ENCODE data around the gene CA10.

CA10 gene

DNA sequence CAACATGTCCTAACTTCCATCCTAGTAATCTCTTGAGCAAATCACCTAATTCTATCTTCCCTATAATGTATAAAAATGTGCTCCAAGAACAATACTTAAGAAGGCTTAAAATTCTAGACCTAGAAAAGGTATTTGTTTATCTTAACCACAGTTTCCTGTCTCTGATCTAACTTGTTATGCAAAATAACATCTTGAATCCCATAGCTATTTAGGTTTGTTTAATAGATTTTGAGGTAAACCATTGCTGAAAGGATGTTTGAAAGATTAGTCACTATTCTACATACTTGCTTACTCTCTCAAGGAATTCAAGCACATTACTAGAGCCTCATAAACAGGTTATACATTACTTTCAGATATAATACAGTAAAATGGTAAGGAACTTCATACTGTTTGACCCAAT is 13.0 kb downstream of the CA10 start:
- DNase-seq = no peak

DNA sequence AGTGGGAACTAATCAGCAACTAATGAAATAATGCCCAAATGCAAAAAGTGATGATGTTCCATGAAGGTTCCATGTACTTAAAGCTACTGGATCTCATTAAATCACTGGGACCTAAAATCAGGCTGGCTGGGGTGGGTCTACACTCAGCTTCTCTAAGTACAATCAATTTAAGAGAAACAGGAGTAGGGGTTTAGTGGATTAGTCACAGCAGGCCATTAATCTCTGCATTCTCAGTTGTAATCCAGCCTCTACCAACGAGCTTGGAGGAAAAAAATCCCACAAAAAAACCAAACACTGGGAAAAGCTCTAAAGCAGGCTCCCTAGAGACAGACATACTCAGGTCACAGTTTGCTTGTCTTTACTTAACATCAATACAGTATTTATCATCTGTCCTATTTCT is 15.0 kb downstream of the CA10 start:
- DNase-seq = peak; percentile 97

DNA sequence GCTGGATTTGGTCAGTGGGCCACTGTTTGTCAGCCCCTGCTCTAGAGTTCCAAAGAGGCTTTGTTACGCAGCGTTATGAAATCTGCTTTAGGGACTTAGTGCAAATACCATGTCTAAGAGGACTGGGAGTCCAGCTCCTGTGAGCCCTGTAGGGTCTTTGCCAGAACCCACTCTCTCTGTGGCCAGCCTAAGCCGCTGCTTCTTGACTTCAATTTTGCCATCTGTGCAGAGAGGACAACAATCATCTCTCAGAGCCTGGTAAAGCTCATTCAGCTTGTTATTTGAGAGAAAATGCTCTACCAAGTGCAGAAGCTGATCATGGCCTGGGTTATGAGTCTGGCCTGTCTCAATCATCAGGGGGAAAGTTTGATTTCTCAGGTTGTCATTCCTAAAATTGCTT is 17.9 kb downstream of the CA10 start:
- DNase-seq = no peak

GRCh38 chr17:52138752-52139151 is 19.8 kb downstream of the CA10 start:
- no peak for DNase-seq

GRCh38 chr17:52138350-52138749 is 20.2 kb downstream of the CA10 start:
- DNase-seq = no peak

DNA sequence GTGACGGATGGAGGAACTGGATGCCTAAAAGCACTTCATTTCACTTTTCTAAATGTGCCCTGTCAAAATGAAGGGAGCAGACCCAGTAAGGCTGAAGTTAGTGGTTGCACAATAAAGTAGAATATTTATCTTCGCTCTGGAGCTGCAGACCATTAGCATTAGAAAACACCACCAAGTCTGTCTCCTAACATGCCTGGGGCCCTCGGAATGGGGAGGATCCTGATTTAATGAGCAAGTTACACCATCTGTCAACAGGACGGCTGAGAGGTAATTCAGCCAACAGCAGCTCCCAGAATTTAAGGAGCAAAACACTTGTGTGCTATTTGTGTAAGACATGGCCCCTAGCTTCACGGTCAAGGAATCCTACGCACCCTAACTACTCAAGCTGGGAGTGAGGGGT is 22.3 kb downstream of the CA10 start:
- peak; percentile 75 for DNase-seq

GRCh38 chr17:52134641-52135040 is 23.9 kb downstream of the CA10 start:
- no peak for DNase-seq

DNA sequence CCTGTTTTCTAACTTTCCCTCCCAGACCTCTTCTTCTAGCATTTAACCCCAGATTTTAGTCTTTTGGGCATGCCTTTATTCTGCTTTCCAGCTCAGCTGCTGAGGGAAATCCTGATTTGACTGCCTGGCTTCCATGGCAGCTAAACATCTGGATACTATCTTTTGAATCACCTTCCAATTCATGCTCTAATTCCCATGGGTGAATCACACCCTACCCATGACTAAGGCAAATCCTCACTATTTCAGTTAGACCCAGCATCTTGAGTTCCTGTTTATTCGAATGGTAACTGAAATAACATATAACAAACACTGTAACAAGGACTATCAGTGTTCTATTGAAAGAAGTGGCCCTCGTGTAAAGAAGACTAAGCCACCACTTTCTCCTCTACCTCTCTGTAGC is 29.8 kb downstream of the CA10 start:
- DNase-seq = no peak

DNA sequence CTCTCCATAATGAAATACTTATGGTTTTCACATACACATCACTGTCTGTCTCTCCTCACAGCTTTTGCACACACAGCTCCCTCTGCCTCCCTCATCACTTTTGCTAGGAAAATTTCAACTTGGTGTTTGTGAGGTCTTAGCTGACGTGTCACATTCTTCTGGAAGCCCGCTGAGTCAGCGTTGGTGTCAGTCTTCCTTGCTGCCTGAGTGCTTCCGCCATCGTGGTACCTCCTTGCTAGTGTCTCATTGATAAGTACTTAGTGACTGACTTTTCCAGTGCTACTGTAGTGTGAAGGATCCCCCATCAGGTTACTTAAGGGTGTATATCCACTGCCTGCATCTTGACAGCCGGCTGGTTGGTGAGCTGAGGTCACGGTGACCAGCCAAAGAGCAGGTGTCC is 33.5 kb downstream of the CA10 start:
- DNase-seq = no peak

DNA sequence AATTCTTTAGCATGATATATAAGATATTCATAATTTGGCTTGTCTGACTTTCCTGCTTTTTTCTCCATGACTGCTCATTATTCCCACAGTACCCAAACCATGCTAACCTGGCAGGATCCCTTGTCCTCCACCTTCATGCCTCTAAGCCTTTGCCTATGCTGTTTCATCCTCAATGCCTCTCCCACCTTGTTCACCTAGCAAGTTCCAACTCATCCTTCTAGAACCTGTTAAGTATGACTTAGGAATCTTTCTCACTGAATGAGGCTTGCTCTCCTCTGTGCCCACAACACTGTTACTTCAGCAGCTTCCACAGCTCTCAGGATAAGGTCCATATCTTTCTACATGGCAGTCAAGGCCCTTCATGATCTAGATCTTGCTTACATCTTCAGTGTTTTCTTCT is 34.0 kb downstream of the CA10 start:
- DNase-seq = no peak

DNA sequence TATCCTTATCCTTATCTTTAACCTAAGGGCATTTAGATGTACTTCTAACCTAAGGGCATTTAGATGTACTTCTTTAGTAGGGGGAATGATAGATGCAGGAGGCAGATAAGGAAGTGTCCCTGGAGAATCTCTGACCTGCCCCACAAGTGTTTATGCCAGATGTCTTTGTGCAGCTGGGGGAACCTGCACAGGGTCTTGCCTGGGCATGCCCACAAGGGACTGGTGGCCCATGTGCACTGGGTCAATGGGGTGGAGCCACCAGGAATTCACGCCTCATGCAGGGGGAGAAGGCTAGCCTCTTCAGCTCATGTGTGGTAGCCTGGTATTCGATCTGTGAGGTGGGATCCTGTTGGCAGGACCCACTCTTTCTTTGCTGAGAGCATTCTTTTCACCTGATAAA is 38.0 kb downstream of the CA10 start:
- no peak for DNase-seq

DNA sequence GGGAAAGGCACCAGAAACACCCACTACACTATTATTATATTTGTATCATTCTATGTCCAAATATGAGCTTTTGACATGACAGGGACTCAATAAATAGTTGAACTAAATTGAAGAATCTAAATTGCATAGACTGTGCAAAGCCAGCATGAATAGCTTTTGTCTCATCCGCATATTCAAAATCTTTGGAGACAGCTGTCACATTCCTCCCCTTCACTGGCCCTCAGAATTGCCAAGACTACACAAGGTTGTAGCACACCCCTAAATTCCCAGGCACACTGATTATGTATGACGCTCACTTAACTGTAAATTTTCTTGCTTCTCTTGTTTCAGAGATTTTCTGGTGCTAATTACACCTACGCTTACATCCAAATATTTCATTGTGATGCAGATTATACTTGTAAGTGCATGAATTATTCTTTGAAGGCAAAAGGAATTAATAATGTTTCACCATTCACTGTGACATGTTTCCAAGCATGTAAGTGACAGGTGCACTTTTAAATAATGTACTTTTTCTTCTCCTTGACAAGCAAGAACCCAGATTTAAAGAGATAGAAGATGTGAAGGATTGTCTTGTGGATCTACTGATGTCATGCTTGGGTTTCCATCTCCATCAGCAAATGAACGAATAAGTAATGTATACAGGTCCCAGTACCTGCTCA is 47.5 kb downstream of the CA10 start:
- DNase-seq = no peak

GRCh38 chr17:52106638-52107261 is 51.8 kb downstream of the CA10 start:
- no peak for DNase-seq

GRCh38 chr17:52106072-52106471 is 52.4 kb downstream of the CA10 start:
- no peak for DNase-seq

GRCh38 chr17:52105591-52105990 is 52.9 kb downstream of the CA10 start:
- no peak for DNase-seq

DNA sequence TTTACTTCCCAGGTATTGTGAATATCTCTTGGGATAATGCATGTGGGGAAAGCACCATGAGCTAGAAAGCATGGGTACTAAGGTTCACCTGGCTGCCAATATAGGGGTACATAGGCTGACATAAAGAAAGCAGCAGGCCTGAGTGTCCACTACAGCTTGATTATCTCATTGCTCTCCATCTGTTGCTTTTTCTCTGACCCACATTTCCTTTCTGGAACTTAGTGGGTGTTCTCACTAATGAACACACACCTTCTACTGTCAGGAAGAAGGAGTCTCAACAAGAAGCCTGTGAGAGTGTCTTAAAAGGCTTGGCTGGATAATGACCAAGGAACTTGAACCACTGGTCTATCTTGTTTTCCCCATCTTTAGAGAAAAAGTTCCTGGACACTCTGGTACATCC is 62.5 kb downstream of the CA10 start:
- DNase-seq = no peak

DNA sequence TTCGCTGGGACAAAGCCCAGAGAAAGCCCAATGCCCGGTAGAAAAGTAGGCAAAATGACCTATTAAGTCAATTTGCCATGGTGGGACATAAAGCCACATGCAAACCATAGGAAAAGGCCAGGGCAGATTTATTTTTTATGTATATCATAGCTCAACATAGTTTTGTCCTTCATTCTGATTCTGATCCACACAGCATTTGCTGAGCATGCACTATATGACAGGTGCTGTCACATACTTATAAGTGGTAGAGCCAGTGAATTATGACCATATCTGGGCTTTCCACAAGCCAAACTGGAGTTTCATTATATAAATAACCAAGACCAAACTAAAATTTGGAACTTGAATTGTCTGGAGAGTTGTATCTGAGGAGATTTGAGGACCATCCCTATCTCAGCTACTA is 74.3 kb downstream of the CA10 start:
- DNase-seq = no peak

DNA sequence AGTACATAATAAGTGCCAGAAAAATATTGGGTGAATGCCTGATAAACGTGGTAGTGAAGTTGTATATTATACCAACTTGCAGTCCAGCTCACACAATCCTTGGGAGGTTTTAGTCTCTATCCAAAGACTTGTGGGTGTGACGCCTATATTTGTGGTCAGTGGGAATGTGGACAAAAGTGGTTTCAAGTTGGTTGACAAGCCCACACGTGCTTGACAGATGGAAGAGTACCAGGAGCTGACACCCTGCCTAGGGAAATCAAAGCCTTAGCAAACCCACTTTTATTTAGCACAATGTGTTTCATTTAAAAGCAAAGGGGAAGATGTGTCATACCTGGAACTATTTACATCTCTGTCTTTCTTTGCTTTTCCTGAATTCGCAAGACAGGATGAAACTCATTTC is 79.0 kb downstream of the CA10 start:
- DNase-seq = no peak

GRCh38 chr17:52071712-52072111 is 86.8 kb downstream of the CA10 start:
- no peak for DNase-seq

DNA sequence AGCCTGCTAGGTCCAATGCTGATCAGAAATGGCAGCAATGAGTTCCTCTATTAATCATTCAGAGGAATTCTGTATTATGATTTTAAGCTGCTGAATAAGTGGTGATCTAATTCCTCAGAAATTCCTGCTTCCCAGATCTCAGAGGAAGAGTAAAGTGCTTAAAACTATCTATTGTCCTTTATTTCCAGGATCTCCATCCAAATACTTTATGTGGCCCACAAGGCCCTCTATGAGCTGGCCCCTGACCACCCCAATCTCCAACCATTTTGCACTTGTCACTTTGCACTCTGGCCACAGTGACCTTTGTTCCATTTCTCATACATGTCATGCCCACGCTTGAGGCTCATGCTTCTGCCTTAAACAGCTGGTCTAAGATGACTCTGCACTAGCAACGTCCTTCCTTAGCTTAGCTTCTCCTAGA is 93.7 kb downstream of the CA10 start:
- DNase-seq = no peak

DNA sequence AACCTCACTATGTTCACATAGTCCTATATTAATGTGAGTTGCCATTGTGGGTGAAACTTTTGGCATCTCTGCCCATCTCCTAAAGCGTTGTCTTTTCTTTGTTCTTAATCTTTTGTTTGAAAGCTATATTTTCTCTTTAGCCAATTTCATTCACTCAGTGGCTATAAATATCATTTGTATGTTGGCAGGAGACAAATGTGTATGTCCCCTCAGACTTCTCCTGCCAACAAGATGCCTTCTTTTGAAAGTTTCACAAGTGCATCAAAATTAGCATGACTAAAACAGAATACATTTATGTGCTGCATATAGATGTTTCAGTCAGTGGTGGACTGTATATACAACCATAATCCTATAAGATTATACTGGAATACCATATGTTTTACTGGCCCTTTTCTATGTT is 109.0 kb downstream of the CA10 start:
- no peak for DNase-seq

GRCh38 chr17:52049051-52049450 is 109.5 kb downstream of the CA10 start:
- DNase-seq = no peak

- no peak for DNase-seq
Observed at GRCh38 chr17:52048137-52048898, 110.2 kb downstream of the CA10 start.

DNA sequence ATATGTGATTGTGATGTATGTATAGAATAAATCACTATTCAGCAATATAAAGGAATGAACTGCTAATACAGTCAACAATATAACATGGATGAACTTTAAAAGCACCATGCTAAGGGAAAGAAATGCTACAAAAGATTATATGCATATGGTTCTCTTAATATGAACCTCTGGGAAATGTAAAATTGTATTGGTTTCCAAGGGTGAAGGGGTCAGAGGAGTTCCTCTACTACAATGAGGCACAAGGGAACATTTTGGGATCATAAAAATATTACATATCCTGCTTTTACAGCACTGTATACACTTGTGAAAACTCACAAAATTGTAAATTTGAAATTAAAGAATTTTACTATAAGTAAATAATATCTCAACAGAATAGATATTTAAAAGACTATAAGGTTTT is 111.4 kb downstream of the CA10 start:
- no peak for DNase-seq

All from NCI-H524 treated with DMSO at 0.1 percent for 48 hours (cell line).